ENCODE data around the gene ELOVL6.

ELOVL6 gene

GRCh38 chr4:110131916-110132315 lies 66.5 kb downstream of the ELOVL6 start:
- TF ChIP-seq, protein P1, sequence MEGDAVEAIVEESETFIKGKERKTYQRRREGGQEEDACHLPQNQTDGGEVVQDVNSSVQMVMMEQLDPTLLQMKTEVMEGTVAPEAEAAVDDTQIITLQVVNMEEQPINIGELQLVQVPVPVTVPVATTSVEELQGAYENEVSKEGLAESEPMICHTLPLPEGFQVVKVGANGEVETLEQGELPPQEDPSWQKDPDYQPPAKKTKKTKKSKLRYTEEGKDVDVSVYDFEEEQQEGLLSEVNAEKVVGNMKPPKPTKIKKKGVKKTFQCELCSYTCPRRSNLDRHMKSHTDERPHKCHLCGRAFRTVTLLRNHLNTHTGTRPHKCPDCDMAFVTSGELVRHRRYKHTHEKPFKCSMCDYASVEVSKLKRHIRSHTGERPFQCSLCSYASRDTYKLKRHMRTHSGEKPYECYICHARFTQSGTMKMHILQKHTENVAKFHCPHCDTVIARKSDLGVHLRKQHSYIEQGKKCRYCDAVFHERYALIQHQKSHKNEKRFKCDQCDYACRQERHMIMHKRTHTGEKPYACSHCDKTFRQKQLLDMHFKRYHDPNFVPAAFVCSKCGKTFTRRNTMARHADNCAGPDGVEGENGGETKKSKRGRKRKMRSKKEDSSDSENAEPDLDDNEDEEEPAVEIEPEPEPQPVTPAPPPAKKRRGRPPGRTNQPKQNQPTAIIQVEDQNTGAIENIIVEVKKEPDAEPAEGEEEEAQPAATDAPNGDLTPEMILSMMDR (IDR thresholded peaks at IDR 0.05; ENCODE audit: low read depth, low read length) = no peak
- H3K4me3 ChIP-seq (ENCODE audit: low read depth, low read length) = no peak overlapping the region
- in situ Hi-C loops (cut with HindIII; ENCODE audit: low sequenced_read_pairs) = no loop called here
- no peak for DNase-seq (ENCODE audit: low read depth, low spot score)

DNA sequence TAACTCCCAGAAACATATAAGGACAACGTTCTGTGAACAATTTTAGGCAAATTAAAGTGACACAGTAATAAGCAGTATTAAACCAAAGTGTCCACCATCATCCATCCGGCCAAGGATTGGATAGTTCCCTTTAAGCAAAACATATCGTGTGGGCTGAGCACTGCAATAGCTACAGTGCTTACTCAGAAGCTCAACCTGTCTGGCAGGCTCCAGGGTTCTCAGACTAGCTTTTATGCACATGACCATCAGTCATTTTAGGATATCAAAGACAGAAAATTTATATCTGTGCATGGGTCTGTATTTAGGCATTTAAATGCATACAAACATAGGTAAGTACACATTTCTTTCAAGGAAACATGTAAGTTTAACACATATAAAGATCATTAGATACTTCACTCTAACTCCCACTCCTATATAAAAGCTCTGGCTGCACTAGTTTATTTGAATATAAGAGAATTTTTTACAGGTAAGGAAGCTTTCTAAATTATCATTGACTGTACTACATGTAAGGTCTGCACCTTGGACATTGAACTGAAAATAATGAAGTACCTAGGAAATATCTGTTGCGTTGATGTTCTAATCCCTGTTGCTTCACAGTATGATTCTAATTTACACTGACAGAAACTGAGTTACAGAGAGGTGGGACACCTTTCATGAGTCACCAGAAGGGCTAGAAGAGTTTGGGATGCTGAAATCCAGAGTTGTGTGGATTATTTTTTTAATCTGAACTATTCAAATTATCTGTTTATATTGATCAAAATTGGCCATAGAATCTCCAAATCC lies 67.6 kb downstream of the ELOVL6 start:
- in situ Hi-C loops (cut with HindIII; ENCODE audit: low sequenced_read_pairs) = no loop called here
- TF ChIP-seq, protein P1 (IDR thresholded peaks at IDR 0.05; ENCODE audit: low read depth, low read length) = no peak
- no peak for DNase-seq (ENCODE audit: low read depth, low spot score)
- H3K4me3 ChIP-seq (ENCODE audit: low read depth, low read length) = no peak overlapping the region

DNA sequence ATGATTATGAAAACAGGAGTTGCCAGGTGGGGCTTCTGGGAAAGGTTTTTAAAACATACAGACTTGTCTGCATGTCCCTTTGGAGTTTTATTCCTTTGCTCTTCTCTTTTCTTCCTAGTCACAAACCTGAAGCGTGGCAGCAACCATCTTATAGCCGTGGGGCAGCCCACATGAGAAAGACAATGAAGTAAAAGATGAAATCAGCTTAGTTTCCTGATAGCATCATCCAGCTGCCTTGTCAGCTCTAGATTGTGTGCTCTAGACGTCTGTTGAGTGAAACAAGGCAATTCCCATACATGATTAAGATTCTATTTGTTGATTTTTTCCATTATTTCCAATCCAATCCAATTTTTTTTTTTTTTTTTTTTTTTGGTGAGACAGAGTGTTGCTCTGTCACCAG lies 68.9 kb downstream of the ELOVL6 start:
- no peak for DNase-seq (ENCODE audit: low read depth, low spot score)
- TF ChIP-seq, protein P1 (IDR thresholded peaks at IDR 0.05; ENCODE audit: low read depth, low read length) = no peak
- in situ Hi-C loops (cut with HindIII; ENCODE audit: low sequenced_read_pairs) = no loop called here
- no peak overlapping the region for H3K4me3 ChIP-seq (ENCODE audit: low read depth, low read length)

- in situ Hi-C loops (cut with HindIII; ENCODE audit: low sequenced_read_pairs) = no loop called here
- TF ChIP-seq, protein P1 (IDR thresholded peaks at IDR 0.05; ENCODE audit: low read depth, low read length) = no peak
- H3K4me3 ChIP-seq (ENCODE audit: low read depth, low read length) = no peak overlapping the region
- no peak for DNase-seq (ENCODE audit: low read depth, low spot score)
Measured at GRCh38 chr4:110128472-110128919, 69.9 kb downstream of the ELOVL6 start.

GRCh38 chr4:110128029-110128428 lies 70.4 kb downstream of the ELOVL6 start:
- DNase-seq (ENCODE audit: low read depth, low spot score) = no peak
- H3K4me3 ChIP-seq (ENCODE audit: low read depth, low read length) = no peak overlapping the region
- in situ Hi-C loops (cut with HindIII; ENCODE audit: low sequenced_read_pairs) = no loop called here
- TF ChIP-seq, protein P1 (IDR thresholded peaks at IDR 0.05; ENCODE audit: low read depth, low read length) = no peak

GRCh38 chr4:110124711-110125110 lies 73.7 kb downstream of the ELOVL6 start:
- H3K4me3 ChIP-seq (ENCODE audit: low read depth, low read length) = no peak overlapping the region
- no peak for DNase-seq (ENCODE audit: low read depth, low spot score)
- TF ChIP-seq, protein P1 (IDR thresholded peaks at IDR 0.05; ENCODE audit: low read depth, low read length) = no peak
- in situ Hi-C loops (cut with HindIII; ENCODE audit: low sequenced_read_pairs) = no loop called here
